Activated T-cell treated with anti-CD3 and anti-CD28 coated beads, Interleukin-2, amount 50 U/mL, for 1 hour (primary cell): ENCODE results near the gene BPI.
"Not testable (repeated sequence)": the region's sequence is repeated elsewhere in the genome, so short reads cannot be mapped to it uniquely, and the experiment has no call there.

Experiments used
- DNase-seq: peaks from one replicate; pipeline ENCODE4 v3.0.0-alpha.2; 2020

The BPI gene

GRCh38 chr20:38373231-38373867 lies 69.4 kb downstream of the BPI start:
- DNase-seq: no peak

GRCh38 chr20:38373898-38374297 lies 69.9 kb downstream of the BPI start:
- DNase-seq: no peak

- no peak for DNase-seq
These were observed 73.2 kb downstream of the BPI start for GRCh38 chr20:38377039-38377685.

- DNase-seq: not testable (repeated sequence)
These were observed 73.9 kb downstream of the BPI start for GRCh38 chr20:38377838-38378237.

GRCh38 chr20:38383147-38383546 lies 79.2 kb downstream of the BPI start:
- no peak for DNase-seq

GRCh38 chr20:38386004-38386403 lies 82.0 kb downstream of the BPI start:
- DNase-seq: no peak

DNA sequence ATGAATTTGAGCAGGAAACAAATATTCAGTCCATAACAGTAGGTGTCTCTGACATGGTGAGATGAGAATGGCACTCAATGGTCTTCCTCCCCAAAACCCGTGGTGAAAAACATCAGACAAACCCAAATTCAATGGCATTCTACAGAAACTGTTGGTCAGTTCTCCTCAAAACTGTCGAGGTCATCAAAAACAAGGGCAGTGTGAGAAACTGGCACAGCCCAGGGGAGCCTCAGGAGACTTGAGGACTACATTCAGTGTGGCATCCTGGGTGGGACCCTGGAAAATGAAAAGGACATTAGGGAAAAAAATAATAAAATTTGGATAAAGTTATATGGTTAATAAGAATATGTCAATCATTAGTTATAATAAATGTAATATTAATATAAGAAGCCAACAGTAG lies 82.9 kb downstream of the BPI start:
- no peak for DNase-seq
